Myocyte (in vitro differentiated cells): Measurements from ENCODE around the gene IKZF1. TPM values are rescaled to one million over a fixed set of nuclear protein-coding genes. Genes with fewer than 3 reads are reported as not detected.
A peak's percentile ranks its signal among the peaks of the same experiment; 100 is the strongest.

Experiments
- DNase-seq: peaks from one replicate; pipeline ENCODE4 v3.0.0-alpha.2; 2012; ENCODE audit warnings: low read depth
- total RNA-seq: library from RNA; depleted of rRNA; stranded (reverse); fragments of >200 nt; gene quantifications from 2 replicates; pipeline ENCODE4 v1.2.3, GENCODE V29; 2014

Gene IKZF1
- total RNA-seq, 1 donor from 2014 or later = not detected

DNA sequence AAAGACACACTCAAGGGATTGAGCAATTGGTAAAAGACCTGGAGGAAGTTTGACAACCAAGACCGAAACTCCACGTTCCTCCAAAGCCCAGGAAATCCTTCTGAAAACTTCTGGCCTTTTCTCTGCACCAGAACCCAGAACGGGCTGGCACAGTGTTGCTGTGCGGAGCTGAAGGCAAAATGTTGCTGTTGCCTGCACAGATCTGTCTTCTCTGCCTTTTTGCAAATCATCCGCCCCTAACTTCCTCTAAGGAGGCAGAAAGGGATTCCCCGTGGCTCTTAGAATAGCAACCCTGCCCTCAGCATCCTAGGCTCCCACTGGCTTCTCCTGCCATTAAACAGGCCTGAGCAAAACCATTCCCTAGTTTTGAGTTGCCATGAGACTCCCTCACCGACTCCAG, 100.7 kb downstream of the IKZF1 start:
- DNase-seq = no peak

DNA sequence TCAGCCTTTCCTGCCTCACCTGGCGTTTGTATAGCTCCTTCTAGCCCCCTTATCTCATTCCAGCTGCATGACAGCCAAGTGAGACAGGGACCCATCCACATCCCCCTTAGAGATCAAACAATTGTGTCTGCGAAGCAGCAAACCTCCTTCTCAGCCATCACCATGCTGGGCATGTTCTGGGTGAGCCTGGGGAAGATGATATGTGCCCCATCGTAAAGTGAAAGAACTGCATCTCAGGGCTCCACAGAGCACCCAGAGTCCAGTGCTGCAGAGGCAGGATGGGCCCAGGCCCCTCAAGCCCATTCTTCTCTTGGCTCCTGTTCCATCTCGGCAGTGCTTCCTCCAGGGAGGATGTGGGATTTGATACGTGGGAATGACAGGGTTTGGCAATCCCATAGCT, 102.4 kb downstream of the IKZF1 start:
- no peak for DNase-seq

DNA sequence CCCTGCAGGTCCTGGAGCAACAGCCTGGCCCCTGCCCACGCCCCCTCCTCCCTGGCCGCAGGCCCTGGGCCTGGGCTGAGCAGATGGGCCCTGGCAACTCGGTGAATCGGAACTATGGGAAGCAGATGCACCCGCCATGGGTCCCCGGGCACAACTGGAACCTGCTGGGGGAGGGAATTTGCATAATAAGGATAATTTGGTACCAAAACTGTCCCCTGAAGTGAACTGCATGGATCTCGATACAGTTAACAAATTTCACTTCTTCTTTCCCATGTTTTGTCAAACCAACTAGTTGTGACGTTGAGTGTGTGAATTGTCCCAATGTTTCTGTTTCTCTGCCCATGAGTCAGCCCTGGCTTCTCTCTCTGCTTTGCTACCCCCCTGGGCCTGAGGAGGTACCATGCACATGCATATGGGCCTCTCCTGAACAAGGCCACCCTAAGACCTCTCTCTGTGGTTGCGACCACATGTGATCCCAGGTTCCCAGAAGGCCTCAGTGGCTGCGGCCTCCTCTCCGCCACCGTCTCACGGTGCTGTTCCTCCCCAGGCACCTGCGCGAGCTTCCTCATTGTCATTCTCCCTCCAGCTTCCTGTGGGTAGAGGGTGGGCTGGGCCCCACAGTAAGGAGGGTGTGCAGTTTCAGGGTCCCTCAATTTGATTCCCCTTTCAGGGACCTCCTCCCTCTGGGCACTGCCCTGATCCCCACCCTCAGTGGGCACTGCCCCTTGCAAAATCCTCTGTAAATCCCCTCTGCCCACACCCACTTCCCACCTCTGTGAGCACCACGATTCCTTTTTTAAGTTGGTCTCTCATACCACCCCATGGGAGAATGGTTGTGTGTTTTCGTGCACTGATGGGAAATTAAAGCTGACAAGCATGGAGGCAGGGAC, 105.6 kb downstream of the IKZF1 start:
- no peak for DNase-seq

DNA sequence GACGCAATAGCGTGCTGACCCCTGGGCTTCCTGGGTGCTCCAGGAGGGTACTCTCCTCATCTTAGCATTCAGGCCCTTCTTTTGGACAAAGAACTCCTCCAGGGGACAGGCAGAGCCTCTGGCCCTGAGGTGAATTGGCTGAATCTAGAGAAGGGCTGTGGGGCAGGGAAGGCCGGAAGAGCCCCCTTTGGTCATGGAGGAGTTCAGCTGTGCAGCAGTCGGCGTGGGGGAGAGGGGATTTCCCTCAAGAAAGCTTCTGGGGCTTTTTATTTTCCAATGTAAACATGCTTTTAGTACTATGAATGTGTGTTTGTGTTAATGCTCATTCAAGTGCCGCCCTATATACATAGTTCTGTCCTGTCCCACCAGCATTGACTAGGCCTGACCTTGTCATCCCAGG, 106.8 kb downstream of the IKZF1 start:
- no peak for DNase-seq

DNA sequence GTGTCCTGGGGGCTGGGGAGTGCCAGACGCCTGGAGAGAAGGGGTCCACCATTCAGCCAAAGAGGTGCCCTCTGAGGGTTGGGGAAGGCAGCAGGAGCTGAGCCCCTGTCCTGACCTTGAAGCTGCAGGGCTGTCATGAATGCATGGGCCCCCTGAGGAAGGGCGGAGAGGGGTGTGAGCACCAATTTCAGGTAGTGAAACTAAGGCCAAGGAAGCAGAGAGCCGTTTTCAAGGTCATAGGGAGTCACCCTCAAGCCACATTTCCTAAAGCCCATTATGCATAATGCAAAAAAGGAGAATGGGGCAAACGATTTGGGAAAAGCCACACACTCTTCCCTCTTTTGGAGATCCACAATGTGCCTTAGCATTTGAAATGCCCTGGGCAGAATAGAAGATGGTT, 108.5 kb downstream of the IKZF1 start:
- no peak for DNase-seq

DNA sequence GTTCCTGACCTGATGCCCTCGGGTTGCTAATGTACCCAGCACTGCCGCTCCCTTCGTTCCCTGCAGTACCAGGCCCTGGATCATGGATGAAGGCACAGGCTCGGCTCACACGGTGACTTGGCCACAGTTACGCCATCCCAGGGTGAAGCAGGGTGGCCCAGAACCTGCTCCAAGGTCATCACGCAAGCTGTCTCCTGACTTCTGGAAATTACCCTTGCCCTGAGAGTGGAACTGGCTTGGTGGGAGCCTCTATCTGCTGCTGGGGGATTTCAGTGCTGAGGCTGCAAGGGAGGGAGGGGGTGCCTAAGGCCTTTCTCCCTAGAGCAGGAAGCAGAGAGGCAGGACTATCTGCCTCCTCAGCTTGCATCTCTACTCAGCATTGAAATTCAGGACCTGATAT, 109.0 kb downstream of the IKZF1 start:
- no peak for DNase-seq

DNA sequence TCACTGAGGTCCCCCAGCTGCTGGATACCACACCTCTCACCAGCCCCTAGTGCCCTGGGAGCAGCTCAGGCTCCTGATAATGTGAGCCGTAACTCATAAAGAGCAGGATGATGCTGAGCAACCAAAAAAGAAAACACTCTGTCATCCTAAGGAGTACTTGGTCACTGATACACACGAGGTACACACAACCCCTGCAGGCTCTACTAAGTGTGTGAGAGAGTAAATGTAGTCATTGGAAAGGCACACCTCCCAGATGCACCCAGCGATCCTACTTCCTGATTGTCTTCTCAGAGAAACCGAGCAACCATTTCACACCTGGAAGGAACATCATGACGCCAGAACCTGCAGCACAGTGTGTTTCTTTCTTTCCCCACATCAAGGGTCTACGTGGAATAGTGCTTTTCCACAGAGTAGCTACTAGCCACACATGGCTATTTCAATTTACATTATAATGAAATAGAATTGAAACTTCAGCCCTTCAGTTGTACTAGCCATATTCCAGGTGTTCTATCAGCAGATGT, 111.4 kb downstream of the IKZF1 start:
- DNase-seq = no peak

DNA sequence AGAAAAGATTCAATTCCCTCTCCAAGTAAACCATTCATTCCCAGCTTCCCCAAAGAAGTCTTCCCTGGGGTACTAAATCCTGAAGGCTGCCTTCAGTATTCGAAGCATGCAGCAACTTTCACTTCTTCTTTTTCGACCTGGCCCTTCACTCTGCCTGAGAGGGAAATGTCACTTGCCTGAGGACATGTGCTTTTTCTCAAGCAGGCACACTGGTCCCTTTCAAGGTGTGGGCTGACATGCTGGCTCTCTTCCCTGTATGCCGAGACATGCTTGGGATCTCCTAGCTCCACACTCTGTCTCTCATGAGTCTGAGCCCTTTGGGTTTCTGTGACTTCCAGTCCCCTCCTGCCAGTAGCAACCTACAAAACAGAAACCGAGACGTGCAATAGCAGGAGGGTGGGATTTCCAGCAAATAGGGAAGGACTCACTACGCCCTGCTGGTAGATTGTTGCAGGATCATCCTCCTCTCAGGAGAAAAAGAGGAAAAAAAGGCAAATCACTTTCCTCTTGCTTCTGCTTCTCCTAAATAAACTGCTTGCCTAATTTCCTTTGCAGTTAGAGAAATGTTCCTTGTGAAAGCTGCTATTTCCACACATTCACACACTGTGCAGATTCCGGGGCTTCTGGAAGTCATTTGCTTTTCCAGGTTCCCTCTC, 112.1 kb downstream of the IKZF1 start:
- DNase-seq = no peak

DNA sequence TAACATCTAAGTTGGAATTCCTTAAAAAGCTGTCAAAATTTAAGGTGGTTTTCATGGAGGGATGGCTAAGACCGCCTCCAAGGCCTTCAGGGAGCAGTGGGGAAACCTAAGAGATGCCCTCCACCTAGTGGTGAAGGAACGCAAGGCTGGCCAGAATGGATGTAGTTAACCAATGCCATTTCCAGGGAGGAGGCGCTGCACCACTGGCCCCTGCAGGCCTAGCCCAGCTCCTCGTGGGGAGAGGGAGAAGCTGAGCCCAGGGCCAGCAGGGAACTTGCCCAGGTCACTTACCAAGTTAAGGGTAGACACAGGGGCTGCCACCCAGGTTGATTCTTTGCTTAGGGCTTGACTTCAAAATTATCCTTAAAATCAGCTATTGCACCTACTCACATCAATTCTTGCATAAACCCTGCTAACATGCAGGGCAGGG, 113.6 kb downstream of the IKZF1 start:
- DNase-seq = peak; percentile 84

DNA sequence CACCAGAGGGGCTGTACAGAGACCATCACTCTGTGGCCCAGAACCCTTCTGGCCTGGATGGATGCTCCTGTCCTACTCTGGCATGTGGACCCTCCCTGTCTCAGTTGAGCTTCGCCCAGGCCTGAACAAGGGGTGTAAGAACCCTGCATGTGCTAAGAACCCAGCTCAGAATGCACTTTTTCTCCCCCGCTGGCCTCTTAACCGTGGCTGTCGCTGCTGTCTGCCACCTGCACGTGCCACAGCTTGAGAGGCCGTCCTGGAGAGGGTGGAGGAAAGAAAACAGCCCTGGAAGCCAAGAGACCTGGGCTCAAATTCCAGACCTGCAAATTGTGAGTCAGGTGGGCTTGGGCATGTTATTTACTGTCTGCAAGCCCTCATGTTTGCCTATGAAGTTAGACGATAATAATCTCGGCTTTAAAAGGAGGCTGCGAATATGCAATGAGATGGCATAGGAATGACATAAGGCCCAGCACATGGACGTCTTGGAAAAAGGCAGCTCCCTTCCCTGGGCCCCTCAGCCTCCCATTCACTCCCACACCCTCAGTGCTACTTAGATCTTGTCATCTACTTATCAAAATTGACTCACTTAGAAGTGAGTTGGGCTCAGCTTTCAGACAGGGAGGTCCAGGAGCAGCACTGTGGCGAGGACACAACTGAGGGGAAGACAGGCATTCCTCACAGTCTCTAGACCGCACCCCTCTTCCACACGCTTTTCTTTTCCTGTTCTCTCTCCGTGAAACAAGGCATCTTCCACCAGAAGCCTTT, 114.2 kb downstream of the IKZF1 start:
- no peak for DNase-seq

DNA sequence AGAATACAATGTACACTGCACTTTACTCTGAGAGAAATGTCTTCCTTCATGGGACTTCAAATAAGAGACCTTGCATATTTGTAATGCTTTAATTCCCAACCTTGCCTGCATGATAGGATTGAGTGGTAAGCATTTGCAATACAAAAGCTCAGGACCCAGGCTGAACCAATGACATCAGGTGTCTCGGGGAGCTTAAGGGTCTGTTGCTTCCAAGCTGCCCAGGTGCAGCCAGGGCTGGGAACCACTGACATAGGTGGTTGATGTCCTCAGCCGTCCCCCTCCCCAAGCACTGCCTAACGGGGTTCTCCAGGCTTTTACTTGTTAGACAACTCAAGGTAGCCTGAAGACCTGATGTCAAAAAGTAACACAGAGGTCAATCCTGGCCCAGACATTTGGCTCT, 116.5 kb downstream of the IKZF1 start:
- no peak for DNase-seq

DNA sequence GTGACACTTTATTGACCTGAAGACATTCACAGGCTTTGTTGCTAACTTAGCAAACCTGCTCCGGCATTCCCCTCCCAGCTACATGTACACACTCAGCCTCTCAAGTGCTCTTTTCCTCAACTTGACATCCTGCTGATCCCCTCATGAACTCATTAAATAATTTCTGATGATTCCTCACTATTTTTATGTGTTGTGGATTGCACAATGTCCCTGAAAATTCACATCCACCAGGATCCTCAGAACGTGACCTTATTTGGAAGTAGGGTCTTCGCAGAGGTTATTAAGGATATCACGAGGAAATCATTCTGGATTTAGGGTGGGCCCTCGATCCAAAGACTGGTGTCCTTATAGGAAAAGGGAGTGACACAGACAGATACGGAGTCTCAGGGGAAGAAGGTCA, 118.3 kb downstream of the IKZF1 start:
- DNase-seq = no peak

DNA sequence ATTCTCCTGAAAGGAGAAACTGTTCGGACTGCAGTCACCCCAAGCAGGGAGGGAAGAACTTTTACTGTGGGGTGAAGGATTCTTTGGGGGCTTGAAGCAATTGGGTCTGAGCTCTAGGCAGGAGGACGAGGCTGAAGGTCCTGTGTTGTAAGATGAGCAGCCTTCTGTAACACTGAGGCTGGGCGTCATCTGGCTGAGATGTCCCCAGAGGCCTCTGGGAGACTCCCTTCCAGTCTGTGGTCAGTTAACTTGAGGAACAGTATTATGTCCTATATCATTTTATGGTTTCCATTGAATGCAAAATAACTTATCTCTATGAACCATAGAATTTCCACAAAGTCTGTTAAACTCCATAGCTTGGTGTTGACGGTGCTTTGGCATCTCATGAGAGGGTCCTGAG, 119.3 kb downstream of the IKZF1 start:
- peak; percentile 7 for DNase-seq

DNA sequence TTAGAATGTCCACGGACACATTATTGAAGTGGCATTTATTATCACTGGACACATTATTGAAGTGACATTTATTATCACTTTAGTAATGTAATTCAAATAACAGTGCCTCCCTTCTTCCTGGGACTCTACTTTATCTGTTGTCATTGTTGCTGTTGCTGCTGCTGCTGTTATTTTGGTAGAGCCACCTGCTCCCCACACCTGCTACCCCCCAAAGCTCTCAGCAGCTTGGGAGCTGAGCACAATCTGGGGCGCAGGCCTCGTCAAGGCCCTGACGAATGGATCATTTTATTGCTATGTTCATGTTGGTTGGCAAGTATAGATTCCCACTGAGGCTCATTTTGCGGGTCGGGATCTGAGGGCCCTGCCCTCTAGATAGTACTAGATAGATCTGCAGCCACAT, 120.8 kb downstream of the IKZF1 start:
- no peak for DNase-seq

DNA sequence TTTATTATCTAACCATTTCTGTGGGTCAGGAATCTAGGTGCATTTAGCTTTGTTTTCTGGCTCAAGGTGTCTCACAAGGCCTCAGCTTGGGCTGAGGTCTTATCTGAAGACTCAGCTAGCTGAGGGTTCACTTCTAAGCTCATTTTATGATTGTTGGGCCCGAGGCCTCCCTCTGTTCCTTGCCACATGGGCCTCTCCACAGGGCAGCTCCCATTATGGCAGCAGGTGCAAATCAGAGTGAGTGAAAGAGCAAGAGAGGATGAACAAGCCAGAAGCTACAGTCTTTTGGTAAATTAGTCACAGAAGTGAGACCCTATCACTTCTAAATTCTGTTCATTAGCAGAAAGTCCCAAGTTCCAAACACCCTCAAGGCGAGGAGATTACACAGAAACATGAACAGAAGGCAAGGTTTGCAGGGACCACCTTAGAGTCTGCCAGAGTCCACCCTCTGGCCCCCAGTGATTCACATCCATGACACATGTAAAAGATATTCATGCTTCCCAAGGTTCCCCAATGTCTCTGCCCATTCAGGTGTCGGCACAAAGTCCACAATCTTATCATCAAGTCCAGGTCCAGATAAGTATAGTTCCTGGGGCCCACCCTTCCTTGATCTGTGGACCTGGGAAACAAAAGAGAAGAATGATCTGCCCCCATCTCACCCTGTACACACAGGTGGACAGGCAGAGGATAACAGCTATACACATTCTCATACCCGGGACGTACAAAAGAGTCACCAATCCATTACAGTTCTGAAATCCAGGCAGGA, 121.9 kb downstream of the IKZF1 start:
- no peak for DNase-seq

DNA sequence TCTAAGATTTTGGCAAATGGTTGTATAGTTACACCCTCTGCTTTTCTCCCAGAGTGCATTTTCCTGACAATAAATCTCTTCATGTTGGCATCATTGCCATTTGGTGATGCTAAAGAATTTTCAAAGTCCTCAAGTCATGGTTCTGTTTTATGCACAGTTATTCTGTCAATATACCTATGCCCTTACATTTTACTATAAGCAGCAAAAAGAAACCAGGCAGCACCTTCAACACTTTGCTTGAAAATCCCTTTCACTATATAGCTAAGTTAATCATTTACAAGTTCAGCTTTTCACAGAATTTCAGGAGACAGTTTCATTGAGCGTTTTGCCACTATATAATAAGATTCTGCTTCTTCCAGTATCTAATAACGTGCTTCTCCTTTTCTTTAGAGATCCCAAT, 123.0 kb downstream of the IKZF1 start:
- DNase-seq = no peak

DNA sequence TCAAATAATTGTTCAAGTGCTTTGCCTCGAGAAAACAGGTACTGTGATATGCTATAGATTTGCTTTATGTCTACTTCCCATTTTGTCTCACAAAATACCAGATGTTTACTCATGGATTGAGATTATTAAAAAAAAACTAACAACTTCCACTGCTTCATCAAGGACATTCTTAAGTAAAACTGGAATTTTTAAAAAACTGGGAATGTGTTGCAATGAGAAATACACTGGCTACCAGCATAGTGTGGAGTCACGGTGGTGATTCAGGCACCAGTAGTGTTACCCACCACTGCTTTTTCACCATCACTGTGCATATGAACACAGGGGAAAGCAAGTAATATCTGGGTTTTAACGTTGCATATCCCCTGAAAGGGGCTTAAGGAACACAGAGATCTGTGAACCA, 124.4 kb downstream of the IKZF1 start:
- no peak for DNase-seq

DNA sequence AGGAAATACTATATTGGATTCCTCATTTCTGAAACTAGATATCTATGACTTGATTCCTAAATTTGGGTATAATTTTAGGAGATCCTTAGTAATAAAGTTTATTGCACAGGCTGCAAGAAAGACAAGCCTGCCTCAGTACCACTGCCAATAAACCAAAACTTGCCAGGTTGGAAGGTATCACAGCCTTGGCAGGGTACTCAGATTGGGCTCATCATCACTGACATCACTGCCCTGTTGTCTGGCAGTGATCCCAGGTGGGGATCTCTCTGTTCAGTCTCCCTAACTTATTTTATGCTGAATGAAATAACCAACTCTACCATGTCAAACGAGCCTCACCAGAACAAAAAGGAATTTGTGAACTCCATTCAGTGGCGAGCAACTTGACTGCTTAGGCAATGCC, 126.8 kb downstream of the IKZF1 start:
- no peak for DNase-seq

DNA sequence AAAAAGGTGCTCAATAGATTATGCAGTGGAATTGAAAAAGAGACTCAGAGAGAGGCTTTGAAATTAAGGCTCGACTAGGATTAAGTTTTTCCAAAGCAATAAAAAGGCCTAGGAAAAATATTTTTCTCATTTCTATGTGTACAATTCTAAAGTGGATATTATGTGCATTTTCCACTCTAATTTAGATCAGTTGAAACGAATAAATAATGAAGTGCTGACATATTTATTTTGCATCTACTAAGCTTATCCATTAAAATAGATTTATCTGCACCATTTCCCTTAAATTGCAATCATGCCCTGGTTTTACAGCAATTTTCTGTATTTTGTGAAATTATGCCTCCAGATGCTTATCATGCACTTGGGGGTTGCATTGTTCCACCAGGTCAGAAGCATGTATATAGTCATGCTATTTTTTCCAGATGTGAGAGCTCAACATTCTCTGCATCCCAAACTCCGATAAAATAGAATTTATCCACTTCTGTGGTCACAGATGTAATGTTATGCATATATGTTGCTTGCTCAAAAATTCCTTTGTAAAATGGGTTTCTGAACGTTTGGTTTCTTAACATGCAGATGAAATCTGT, 127.3 kb downstream of the IKZF1 start:
- DNase-seq = no peak

DNA sequence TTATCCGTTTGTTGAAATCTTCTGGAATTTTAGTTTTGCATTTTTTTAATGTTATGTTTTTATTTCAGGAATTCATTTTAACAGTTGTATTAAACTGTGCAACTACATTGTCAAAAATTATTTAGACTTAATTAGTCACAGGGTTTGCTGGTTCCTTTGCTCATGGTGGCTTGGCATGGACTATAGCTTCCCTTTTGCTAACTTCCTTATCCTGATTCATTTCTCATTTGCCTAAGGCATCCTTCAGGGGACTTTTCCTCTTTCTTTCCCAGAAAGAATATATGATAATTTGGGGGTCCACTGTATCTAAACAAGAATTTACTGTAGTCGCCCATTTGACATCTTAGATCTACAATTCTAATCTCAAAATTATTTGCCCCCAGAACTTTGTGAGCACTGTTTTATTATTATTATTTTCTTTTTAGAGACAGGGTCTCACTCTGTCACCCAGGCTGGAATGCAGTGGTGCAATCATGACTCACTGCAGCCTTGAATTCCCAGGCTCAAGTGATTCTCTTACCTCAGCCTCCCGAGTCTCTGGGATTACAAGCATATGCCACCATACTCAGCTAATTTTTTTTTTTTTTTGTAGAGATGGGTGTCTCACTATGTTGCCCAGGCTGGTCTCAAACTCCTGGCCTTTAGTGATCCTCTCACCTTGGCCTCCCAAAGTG, 131.8 kb downstream of the IKZF1 start:
- DNase-seq = peak; percentile 42
